GM12875 (cell line): Measurements from ENCODE around the gene HOXB8.
A peak's percentile ranks its signal among the peaks of the same experiment; 100 is the strongest.

ENCODE experiments used
- H3K4me3 ChIP-seq: one replicate; pipeline ENCODE4 v1.5.1; 2011; ENCODE audit warnings: low read depth, low read length, control low read depth
- CTCF ChIP-seq: IDR thresholded peaks from 2 replicates; pipeline ENCODE4 v1.5.1; 2011; ENCODE audit warnings: low read depth, mild to moderate bottlenecking, control low read depth, inconsistent platforms, low read length, moderate library complexity, borderline replicate concordance; ENCODE audit not compliant: insufficient read depth

The HOXB8 gene

GRCh38 chr17:48625495-48626244 is 10.6 kb upstream of the HOXB8 start:
- peak overlapping the region; percentile 36 for H3K4me3 ChIP-seq
- no peak for TF ChIP-seq CTCF

GRCh38 chr17:48624544-48625494 is 9.7 kb upstream of the HOXB8 start:
- TF ChIP-seq CTCF = no peak
- H3K4me3 ChIP-seq = peak overlapping the region; percentile 31

GRCh38 chr17:48624118-48624517 is 9.0 kb upstream of the HOXB8 start:
- no peak for TF ChIP-seq CTCF
- H3K4me3 ChIP-seq = no peak overlapping the region

- no peak for TF ChIP-seq CTCF
- no peak overlapping the region for H3K4me3 ChIP-seq
Measured at GRCh38 chr17:48623583-48623982, 8.5 kb upstream of the HOXB8 start.

- no peak for TF ChIP-seq CTCF
- H3K4me3 ChIP-seq = no peak overlapping the region
Measured at GRCh38 chr17:48622857-48623256, 7.8 kb upstream of the HOXB8 start.

- no peak for TF ChIP-seq CTCF
- no peak overlapping the region for H3K4me3 ChIP-seq
Measured at GRCh38 chr17:48621410-48622392, 6.6 kb upstream of the HOXB8 start.
